Cerebellar nuclear complex (tissue), 1 donor: ENCODE measurements around the gene SERF2.
"Not testable (repeated sequence)": the region's sequence is repeated elsewhere in the genome, so short reads cannot be mapped to it uniquely, and the experiment has no call there.

Experiments used
- DNase-seq, 2 experiments: peaks; one replicate each; lab custom pipeline; 2025; lab: John Stamatoyannopoulos, UW

SERF2 gene

GRCh38 chr15:43793647-43794046 lies 1.5 kb downstream of the SERF2 start:
- DNase-seq, result no peak

GRCh38 chr15:43794269-43795037 lies 2.3 kb downstream of the SERF2 start:
- no peak for DNase-seq

GRCh38 chr15:43795197-43795596 lies 3.1 kb downstream of the SERF2 start:
- DNase-seq, result no peak

- DNase-seq, result no peak
Observed at GRCh38 chr15:43795997-43796396, 3.9 kb downstream of the SERF2 start.

GRCh38 chr15:43796566-43796965 lies 4.4 kb downstream of the SERF2 start:
- no peak for DNase-seq

- no peak for DNase-seq
Observed at GRCh38 chr15:43799209-43799944, 7.3 kb downstream of the SERF2 start.

GRCh38 chr15:43799945-43800285 lies 7.8 kb downstream of the SERF2 start, which contains the start of gene SERINC4:
Gene SERINC4, minus strand, starts transcription at chr15:43800220. Its CDS starts 234 bp downstream, at chr15:43799986.
- DNase-seq, result no peak

- peak in 1 of 2 experiments; percentile 63 for DNase-seq
Observed at GRCh38 chr15:43800286-43801141, 8.4 kb downstream of the SERF2 start, which contains the start of gene HYPK. Gene HYPK, plus strand, starts transcription at chr15:43800599. Its CDS starts 24 bp downstream, at chr15:43800623.

- DNase-seq, result not testable (repeated sequence)
Observed at GRCh38 chr15:43802676-43803075, 10.6 kb downstream of the SERF2 start.

- no peak for DNase-seq
Observed at GRCh38 chr15:43808435-43808950, 16.4 kb downstream of the SERF2 start.

- no peak for DNase-seq
Observed at GRCh38 chr15:43808960-43809678, 17.0 kb downstream of the SERF2 start.

GRCh38 chr15:43815064-43815463 lies 22.9 kb downstream of the SERF2 start:
- DNase-seq, result not testable (repeated sequence)

- DNase-seq, result no peak
Observed at GRCh38 chr15:43821505-43821904, 29.4 kb downstream of the SERF2 start.

GRCh38 chr15:43824302-43825246 lies 32.5 kb downstream of the SERF2 start, which contains the start of gene MFAP1:
Gene MFAP1, minus strand, starts transcription at chr15:43824690. Its CDS starts 121 bp downstream, at chr15:43824569.
- DNase-seq, result peak; percentile 74 to 93

GRCh38 chr15:43825305-43825704 lies 33.2 kb downstream of the SERF2 start:
- DNase-seq, result not testable (repeated sequence)

- DNase-seq, result no peak
Observed at GRCh38 chr15:43826029-43826507, 33.9 kb downstream of the SERF2 start.

GRCh38 chr15:43826508-43827341 lies 34.6 kb downstream of the SERF2 start, which contains the start of gene WDR76:
Gene WDR76, plus strand, starts transcription at chr15:43827002. Its CDS starts 31 bp downstream, at chr15:43827033.
- DNase-seq, result peak in 1 of 2 experiments; percentile 13

GRCh38 chr15:43828061-43828657 lies 36.0 kb downstream of the SERF2 start:
- no peak for DNase-seq
